Activated naive CD4-positive, alpha-beta T cell treated with anti-CD3 and anti-CD28 coated beads, Interleukin-2, amount 50 U/mL, for 72 hours (primary cell): ENCODE results near the gene PTK6. TPM values are rescaled to one million over a fixed set of nuclear protein-coding genes. Genes with fewer than 3 reads are reported as not detected.

Experiments
- total RNA-seq, 2 donors: library from RNA; stranded (reverse); gene quantifications; one replicate each; pipeline ENCODE4 v1.2.3, GENCODE V29; 2022

The PTK6 gene
- total RNA-seq, 2 donors from 2014 or later = 0.54 to 0.57 TPM

Other genes with a start within 250 kb of the PTK6 start
- under 1 TPM in 1 of 2 donors, not detected in 1; 0.09 TPM for gene COL20A1, start 244.2 kb downstream of the PTK6 start, total RNA-seq
- gene CHRNA4, start 176.0 kb downstream of the PTK6 start, total RNA-seq = not detected
- under 1 TPM in 1 of 2 donors, not detected in 1; 0.33 TPM for gene KCNQ2, start 64.7 kb downstream of the PTK6 start, total RNA-seq
- gene EEF1A2, start 38.3 kb downstream of the PTK6 start, total RNA-seq = 1 to 10 TPM in 1 of 2 donors, under 1 TPM in 1; 0.14 to 3.1 TPM
- 100 to 1,000 TPM in 1 of 2 donors, 10 to 100 TPM in 1; 60.7 to 117 TPM for gene PPDPF, start 16.6 kb downstream of the PTK6 start, total RNA-seq
- gene SRMS, start 10.4 kb upstream of the PTK6 start, total RNA-seq = not detected
- gene FNDC11, start 16.8 kb upstream of the PTK6 start, total RNA-seq = under 1 TPM in 1 of 2 donors, not detected in 1; 0.10 TPM
- gene HELZ2, start 36.9 kb upstream of the PTK6 start, total RNA-seq = 10 to 100 TPM in 1 of 2 donors, 1 to 10 TPM in 1; 3.1 to 28.8 TPM
- gene GMEB2, start 89.7 kb upstream of the PTK6 start, total RNA-seq = 10 to 100 TPM; 11.3 to 24.0 TPM
- gene STMN3, start 116.0 kb upstream of the PTK6 start, total RNA-seq = 10 to 100 TPM; 13.8 to 19.5 TPM
- 10 to 100 TPM; 45.7 to 51.4 TPM for gene RTEL1, start 120.9 kb upstream of the PTK6 start, total RNA-seq
- gene TNFRSF6B, start 159.3 kb upstream of the PTK6 start, total RNA-seq = not detected
- 10 to 100 TPM; 36.1 to 53.4 TPM for gene ARFRP1, start 170.6 kb upstream of the PTK6 start, total RNA-seq
- gene ZGPAT, start 170.7 kb upstream of the PTK6 start, total RNA-seq = 10 to 100 TPM; 12.5 to 24.0 TPM
- gene LIME1, start 199.3 kb upstream of the PTK6 start, total RNA-seq = 10 to 100 TPM in 1 of 2 donors, 1 to 10 TPM in 1; 6.3 to 18.2 TPM
- 10 to 100 TPM; 24.7 to 37.2 TPM for gene SLC2A4RG, start 202.4 kb upstream of the PTK6 start, total RNA-seq